Limb (tissue), 2 donors: ENCODE results near the gene KIRREL1.
"Not testable (repeated sequence)": the region's sequence is repeated elsewhere in the genome, so short reads cannot be mapped to it uniquely, and the experiment has no call there.

ENCODE experiments used
- DNase-seq, 2 donors: peaks; one replicate each; pipeline ENCODE4 v3.0.0-alpha.2; 2016; ENCODE audit errors: extremely low spot score in 2 of 2

Gene KIRREL1

DNA sequence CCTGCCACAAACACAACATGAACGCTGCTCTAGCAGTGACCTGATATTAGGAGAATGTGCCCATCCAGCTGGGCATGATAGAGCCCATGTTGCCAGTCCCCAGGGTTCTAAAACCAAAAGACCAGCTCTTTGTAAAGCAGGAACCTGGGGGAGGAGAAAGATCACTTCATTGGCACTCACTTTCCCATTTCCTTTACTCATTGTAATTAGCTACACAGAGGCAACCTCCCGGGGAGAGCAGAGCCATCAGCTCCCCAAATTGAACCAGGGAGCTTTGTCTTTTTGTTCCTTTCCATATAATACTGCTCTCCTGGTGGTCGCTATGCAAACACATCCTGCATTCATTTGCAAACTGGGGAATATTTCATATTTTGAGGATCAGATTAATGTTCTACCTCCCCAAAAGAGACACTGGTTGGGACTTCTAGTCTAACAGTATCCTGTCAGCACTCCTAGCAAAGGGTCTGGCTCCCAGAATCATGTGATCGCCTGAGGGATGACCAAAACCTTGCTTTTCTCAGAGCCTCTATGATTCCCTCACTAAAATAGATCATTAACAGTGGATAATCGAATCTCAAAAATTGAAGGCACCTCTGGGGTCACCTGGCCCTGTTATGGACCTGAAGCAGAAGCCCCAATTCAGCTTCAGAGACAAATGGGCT is 110.5 kb downstream of the KIRREL1 start:
- DNase-seq = no peak

DNA sequence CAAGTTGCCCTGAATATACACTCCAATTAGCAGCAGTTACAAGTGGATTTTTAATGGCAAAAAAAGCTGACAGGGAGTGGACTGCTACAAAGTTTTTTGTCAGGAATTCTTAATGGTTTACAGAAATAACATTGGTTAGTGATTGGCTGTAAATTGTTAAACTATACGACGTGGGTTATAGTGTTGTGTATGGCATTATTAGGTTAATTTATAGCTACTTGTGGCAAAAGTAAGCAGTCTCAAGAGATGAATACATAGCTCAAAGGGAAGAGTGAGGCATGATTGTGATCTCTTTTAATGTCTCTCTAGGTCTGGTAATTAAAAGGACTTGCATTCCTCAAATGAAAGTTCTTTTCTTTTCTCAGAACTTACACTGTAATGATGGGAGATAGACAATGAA is 111.4 kb downstream of the KIRREL1 start:
- no peak for DNase-seq

DNA sequence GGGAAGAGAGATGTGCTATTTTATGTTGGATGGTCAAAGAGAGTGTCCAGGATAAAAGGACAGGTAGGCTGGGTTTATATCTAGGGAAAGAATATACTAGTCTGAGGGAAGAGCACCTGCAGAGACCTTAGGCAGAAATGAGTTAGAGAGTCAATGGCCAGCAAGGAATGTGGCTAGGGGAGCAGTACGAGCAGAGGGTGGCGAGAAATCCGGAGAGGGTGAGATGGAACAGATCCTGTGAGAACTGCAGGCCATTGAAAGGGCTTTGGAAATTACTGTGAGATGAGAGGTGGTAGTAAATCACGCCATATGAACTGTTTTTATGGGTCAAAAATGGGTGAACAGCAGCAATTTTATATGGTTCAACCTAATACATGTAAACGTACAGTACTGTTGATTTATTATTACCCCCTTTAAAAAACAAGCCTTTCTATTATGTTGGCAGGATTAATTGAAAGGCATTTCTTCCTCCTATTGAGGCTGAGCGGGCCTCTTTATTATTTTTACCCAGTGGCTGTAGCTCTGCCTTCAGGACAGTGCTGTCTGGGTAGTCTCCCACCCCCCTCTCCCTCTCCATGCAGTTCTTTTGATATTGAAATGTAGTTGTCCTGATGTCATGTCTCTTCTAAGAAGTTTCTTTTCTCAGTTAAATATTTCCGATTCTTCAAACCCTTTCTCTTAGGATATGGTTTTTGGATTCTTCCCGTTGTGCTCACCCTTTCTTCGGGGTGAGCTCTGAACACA is 112.1 kb downstream of the KIRREL1 start:
- DNase-seq = no peak

DNA sequence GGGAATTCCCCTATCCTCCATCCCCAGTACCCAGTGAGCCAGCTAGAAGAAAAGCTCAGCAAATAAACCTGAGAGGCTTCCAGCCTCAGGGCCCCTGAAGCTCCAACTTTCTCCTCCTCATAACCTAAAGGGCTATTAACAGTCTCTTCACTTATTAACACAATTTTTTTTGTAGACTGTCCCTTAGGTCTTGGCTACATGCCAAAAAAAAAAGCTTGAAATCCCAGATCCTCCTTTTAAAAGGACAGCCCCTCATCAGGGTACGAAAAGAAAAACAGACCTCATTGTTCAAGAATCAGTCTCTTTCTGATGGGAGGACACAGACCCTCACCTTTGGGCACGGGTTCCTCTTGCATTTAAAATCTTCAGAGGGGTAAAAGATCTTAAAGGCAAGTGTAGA is 114.5 kb downstream of the KIRREL1 start:
- DNase-seq = no peak

DNA sequence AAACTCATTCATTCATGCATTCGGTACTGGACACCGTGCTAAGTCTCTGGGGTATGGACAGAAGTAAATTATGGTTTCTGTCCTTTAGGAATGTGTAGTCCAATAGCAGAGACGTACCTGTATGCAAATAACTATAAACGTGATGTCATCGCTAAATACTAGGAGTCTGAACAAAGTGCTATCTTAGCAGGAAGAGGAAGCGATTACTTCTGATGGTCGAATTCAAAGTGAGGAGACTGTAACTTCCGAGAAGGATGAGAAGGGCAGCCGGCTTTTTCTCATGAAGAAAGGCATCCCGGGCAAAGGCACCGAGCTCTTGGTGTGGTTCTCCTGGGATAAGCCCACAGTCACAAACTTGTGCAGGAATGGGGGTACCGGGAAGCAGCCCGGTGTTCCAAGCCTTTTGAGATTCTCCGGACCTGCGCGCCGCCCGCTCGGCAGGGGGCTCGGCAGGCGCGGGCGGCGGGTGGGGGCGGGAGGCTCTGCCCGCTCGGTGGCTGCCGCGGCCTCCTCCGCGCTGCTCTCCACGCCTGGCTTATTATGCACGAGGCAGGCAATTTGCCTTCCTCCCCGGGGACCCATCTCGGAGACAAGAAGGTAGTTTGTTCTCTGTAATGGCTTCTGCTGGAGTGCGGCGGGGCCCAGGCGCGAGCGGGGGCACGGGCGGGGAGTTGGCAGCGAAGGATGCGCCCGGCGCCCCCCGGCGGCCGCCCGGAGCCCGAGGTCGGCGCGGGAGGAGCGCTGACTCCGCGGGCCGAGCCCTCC is 119.7 kb downstream of the KIRREL1 start:
- peak; percentile 34 to 85 for DNase-seq

DNA sequence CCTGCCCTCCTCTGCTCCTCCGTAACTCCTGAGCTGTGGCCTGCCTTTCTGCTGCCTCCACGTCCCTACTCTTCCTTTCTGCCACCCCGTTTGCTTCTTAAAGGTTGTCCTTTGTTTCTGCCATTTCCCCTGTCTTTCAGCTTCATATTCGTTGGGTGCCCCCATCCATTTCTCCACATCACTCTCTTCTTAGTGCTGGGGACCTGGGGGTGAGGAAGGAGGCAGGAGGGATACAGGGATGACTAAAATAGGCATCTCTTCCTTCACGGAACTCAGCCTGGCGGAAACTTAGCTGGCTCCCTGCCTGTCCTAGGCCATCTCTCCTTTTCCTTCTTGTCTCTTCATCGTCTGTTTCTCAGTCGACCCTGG is 120.3 kb downstream of the KIRREL1 start:
- DNase-seq = no peak

DNA sequence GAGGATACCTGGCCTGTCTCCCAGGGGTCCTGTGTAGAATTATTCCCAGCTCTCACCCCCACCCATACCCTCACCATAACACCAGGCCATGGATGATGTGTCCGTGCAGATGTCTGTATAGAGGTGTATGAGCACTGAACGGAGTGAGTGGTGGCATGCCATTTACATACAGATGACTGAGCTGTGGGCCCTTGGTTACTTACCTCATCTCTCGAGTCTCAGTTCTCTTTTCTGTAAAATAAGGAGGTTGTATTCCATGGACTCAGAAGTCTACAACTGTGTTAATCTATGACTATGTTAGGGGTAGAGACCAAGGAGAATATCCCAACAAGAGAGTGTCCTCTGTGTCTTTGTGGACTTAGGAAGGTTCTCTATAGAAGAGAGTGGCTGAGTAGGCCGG is 121.7 kb downstream of the KIRREL1 start:
- DNase-seq = no peak

DNA sequence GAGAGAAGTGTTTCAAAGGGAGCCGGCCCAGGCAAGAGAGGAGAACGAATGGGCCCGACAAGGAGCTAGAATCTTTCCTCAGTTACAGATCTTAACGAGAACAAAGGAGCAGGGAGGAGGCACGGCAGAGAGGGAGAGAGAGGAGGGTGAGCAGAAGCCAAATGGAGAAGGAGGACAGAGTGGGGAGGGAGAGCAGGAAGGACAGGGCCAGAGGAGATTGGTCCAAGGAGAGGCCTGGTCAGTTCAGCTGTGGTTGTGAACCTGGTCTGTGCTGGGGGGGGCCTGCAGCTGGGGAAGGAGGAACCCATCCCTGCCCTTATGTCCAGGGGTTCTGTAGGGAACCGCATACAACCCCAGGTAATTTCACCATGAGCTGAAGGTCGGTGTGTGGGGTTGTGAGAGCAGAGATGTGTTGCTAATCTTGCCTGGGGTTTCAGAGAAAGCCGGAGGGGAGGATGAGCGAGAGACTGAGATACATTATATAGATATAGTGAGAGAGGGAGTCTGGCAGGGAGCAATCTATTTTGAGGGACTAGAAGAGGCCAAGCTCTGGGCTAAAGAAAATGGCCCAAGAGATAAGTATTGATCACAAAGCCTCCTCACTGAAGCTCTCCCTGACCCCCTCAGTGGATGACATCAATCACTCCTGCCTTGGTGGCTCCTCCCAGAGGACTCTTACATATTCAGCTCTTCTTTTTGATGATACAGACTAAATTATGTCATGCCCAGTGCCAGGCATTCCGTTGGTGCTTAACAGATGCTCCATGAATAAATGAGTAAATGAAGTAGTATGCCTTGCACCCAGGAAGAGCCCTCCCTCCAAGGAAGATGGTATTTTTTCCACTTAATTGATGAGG is 123.1 kb downstream of the KIRREL1 start:
- no peak for DNase-seq

DNA sequence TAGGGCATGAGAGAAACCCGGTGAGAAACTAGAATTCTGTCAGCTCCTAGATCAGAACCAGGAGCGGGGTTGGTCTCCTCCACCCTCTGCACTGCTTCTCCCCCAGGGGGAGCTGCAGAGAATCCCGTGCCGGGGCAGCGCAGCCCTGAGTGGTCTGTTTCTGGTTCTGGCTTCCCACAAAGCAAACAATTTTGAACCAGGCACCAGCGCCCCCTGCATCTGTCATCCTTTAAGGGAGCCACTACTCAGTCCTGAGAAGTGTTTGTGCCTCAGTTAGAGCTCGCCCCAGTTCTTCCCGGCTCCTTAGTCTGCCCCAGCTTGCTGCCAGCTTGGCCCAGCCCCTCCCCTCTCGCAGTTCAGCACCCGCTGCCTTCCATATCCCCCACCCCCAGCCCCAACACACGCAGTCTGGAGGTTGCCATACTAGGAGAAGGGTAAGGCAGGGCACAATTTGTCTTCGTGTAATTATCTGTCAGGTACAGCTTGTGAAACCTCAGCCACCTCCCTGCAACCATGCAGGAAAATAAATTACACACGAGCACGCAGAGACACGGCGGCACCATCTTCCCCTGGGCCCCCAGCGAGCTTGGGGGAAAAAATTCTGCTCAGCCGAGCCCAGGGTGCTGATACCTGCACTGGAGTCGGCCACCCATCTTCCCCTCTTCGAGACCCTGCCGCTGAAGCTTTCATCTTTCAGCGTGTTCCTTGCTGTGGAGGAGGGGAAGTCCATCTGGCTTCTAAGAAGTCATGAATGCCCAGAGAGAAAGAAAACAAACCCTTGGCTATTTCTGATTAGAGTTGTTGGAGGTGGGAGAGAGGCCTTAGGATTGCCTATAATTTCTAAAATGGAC is 124.6 kb downstream of the KIRREL1 start:
- peak; percentile 32 to 75 for DNase-seq

DNA sequence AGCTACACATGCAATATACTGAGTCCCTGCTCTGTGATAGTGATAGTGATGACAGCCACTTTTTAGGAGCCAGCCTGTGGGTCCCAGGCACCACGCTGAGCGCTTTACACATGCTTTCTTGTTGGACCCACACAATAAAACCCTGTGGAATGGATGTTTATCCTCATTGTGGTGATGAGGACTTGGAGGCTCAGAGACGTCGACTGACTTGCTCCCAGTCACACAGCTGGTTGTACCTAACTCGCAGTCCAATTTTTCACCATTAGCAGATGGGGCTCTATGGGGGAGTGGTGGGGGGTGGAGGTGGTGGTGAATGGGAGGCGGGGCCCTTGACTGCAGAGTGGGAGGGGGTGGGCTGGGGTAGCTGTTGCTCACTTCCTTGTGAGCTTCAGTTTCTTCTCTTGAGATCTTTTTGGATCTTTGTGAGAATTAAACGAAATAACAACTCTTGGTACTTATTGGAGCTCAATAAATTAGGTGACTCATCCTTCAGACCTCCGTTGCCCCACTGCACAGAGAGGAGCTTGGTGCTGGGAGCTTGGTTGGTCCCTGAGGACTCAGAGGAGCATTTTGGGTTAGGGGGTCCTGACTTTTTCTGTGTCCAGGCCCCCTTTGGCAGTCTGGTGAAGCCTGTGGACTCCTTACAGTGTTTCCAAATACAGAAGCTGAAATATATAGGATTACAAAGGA is 125.4 kb downstream of the KIRREL1 start:
- no peak for DNase-seq

DNA sequence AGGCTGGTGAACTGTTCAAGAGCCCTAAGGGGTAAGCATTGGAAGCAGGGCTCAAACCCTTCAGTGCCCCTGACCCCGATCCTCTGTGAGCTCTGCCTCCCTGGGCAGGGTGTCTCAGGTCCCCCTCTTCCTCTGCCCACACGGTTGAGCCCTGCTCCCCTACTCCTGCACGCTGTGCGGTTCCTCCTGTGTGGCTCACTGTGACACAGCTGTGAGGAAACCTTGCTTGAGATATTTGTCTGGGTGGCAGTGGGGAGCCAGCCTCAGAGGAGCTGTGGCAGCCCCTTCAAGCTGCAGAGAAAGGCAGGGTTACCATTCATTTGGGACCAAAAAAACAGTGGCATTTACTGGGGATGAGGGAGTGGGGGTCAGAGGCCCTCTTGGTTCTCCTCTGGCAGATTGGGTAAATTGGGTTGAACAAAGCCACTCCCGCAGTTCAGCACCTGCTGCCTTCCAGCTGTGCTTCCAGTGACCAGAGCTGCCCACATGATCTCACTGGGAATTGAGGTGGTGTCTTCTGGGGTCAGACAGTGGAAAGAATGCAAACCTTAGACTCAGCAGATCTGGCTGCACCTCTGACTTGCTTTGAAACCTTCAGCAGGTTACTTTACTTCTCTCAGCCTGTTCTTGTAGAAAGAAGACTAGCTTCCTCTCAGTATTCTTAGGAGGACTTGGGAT is 126.7 kb downstream of the KIRREL1 start:
- no peak for DNase-seq

DNA sequence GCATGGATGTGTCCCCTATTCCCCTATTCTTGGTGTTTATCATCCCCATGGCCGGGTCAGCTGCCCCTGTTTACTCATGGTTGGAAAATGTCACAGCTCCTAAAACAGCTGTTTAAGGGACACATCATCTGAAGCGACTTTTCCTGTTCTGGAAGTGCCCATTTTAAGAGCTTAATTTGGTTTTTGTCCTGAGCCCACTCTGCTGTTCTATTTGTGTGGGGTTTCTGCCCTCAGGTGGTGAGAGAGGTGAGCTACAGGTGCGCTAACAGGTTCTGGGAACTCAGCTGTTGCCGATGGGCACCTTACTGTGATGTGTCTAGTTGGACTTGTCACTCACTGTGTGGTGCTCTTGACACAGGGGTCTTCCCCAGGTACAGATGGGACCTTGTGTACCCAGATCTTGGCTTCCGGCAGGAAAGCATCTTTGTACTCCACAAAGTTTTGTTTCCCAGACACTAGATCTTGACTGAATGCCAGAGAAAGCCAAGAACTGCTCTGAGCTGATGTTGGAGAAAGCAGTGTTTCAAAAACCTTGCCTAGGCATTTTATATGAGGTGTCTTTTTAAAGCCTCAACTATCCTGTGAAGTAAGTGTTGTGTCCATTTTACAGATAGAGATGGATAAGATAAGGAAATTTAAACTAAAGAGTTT is 128.3 kb downstream of the KIRREL1 start:
- peak in 1 of 2 donors; percentile 72 for DNase-seq

DNA sequence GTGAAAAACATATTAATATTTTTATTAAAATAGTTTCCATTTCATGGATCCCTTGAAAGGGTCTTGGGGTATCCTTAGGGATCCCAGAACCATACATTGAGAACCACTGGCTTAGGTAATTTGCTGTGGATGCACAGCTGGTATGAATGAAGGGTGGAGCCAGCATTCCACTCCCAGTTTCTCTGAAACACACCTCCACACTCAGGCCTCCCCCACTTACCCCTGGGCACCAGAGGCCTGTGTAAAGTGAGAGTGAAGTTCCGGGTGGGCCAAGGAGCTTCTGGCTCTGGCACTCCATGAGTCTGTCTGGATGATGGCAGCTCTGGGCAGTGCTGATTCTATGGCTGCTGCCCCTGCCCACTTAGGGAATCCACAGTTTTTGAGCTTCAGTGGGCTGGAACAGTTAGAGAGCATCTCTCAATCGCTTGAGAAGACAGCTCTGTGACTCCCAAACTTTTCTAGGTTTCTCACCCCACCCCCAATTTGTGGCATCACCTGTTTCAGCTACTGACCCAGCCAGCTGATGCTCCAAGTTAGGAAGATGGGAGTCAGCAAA is 129.5 kb downstream of the KIRREL1 start:
- no peak for DNase-seq

DNA sequence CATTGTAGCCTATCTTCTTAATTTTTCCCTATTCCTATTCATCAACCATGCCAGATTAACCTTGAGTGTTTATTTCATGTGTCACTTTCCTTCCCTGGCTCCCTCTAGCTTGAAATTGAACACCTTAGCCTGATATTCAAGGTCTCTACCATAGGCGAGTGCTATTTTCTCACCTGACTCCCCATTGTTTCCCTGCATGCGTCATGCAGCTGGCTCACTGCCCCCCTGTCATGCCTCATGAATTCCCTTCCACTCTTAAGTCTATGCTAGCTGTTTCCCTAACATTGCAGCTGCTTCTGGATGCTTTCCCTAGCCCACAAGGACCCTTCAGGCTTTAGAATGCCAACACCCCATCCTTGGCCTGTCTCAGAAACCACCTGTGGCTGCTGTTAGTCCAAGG is 130.6 kb downstream of the KIRREL1 start:
- no peak for DNase-seq

DNA sequence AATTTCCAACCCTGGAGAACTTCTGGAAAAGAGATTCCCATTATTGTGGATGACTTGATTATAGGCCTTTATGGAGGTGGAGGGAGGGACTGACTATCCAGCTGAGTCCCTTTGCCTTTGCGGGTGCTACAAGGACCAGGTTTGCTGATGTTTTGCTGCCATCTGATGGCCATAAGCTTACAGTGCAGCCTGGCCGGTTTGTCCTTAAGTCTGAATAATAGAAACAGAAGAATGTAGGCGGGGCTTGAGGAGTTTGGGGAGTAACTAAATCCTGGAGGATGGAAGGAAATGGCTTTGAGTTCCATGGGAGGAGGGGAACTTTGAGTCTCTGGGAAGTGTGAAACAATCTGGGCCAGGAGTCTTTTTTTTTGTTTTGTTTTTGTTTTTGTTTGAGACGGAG is 131.6 kb downstream of the KIRREL1 start:
- DNase-seq = peak; percentile 86 to 94

DNA sequence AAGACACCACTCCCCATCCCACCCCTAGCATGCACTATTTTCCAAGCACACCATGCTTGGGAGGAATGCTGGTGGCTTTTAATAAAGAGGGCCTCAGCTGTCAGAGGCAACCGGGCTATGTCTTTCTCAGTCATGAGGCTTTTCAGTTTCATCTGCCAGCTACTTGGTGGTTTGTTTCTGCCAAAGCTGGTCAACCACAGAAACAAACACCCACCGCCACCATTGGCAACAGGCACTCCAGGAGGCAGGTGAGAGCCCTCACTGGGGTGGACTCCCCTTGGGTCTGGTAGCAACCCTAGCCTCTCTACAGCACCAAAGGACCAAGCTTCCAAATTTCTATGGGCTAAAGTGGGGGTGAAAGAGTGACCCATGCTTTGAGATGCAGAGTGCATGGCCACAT is 133.0 kb downstream of the KIRREL1 start:
- DNase-seq = no peak

DNA sequence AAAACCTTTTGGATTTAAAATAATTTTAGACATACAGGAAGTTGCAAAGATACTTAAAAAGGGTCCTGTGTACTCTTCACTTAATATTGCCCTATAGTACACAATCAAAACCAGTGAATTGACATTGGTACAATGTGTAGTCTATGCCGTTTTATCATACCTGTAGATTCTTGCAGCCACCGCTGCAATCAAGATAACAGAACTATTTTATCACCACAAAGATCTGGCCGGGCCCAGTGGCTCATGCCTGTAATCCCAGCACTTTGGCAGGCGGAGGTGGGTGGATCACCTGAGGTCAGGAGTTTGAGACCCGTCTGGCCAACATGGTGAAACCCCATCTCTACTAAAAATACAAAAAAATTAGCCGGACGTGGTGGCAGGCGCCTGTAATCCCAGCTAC is 135.1 kb downstream of the KIRREL1 start:
- DNase-seq = not testable (repeated sequence)

DNA sequence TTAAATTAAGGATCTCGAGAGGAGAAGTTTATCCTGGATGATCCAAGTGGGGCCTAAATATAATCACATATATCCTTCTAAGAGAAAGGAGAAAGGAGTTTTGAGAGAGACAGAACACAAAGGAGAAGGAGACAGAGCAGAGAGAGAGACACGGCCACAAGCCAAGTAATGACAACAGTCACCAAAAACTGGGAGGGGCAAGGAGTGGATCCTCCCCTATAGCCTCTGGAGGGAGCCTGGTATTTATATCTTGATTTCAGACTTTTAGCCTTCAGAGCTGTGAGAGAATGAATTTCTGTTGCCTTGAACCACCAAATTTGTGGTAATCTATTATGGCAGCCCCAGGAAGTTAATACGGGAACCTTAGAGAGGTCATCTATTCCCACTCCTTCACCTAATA is 137.8 kb downstream of the KIRREL1 start:
- no peak for DNase-seq

DNA sequence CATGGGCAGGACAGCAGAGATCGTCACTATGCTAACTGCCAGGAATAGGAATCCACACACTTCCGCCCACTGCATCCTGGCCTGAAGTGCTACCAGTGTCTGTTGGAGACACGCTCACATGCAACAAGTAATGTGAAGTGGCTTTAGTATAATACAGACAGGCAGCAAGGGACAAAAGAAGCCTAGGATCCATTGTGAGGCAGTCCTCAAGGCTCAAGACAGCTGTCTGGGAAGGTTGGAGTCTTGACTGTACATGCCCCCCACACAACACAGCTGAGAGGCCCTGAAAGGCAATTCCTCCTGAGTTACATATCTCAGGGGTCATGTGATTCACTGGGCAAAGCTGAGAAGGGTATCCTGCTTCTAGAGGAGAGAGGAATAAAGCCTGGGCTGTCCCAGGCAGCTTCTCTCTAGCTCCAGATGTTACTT is 147.3 kb downstream of the KIRREL1 start:
- DNase-seq = no peak
